K562 (cell line): ENCODE results near the gene LAMB4. TPM values are rescaled to one million over a fixed set of nuclear protein-coding genes. Genes with fewer than 3 reads are reported as not detected.
A peak's percentile ranks its signal among the peaks of the same experiment; 100 is the strongest.

Experiments used
- ATAC-seq: fragments of 200-7000 bp; cut with Tn5 transposase; 3 replicates; pipeline ENCODE4 v1.9.1; 2020; ENCODE audit warnings: moderate library complexity
- BruUV-seq: library from RNA; stranded (reverse); fragments of 400-500 nt; replicated peaks from 2 replicates; lab custom pipeline; 2021; lab: Mats Ljungman, UMichigan
- CTCF ChIA-PET: fragments of 300-600 bp; formaldehyde crosslinking; extraction: SDS; loops from one replicate; lab custom pipeline; 2021; ENCODE audit warnings: low intra/inter-chr PET ratio; lab: Yijun Ruan, JAX
- POLR2A ChIA-PET: fragments of 300-600, 350-650 bp; sonication (Branson Sonifier 250); formaldehyde crosslinking; extraction: SDS; loops from one replicate; lab custom pipeline; 2021; ENCODE audit warnings: antibody characterized with exemption, inconsistent platforms; lab: Yijun Ruan, JAX
- DNase-seq, 4 experiments: peaks; one replicate each; pipeline versions ENCODE4 v3.0.0 to v3.0.0-alpha.2; 2011 to 2018; ENCODE audit warnings: low spot score in 3 of 4, mixed read lengths in 3 of 4; ENCODE audit errors: extremely low read depth in 1 of 4
- FAIRE-seq: peaks from 2 replicates; lab custom pipeline; 2011; peaks lifted over from hg19 to GRCh38; lab: Jason Lieb, UNC
- H2AFZ ChIP-seq: 2 replicates; pipeline ENCODE4 v1.6.0; 2011; ENCODE audit warnings: low read depth, low read length, control low read depth, inconsistent platforms
- H3K27ac ChIP-seq: fragments of 200-600 bp; 3 replicates; pipeline ENCODE4 v1.8.0; 2011; ENCODE audit warnings: low read depth, mild to moderate bottlenecking, control low read depth, inconsistent platforms, low read length, moderate library complexity, mixed read lengths; ENCODE audit errors: extremely low read depth
- H3K27me3 ChIP-seq, 2 experiments: fragments of 300-600 bp in 1 of 2; 2 replicates in 1 of 2; 3 replicates in 1 of 2; pipeline versions ENCODE4 v1.6.0 to v1.8.0; 2011; ENCODE audit warnings: inconsistent platforms in 2 of 2, low read length in 2 of 2, mild to moderate bottlenecking in 1 of 2, mixed read lengths in 1 of 2, moderate library complexity in 1 of 2; ENCODE audit not compliant: control insufficient read depth in 2 of 2, insufficient read depth in 2 of 2
- H3K36me3 ChIP-seq: fragments of 300-600 bp; 3 replicates; pipeline ENCODE4 v1.8.0; 2011; ENCODE audit warnings: mild to moderate bottlenecking, low read length, inconsistent platforms; ENCODE audit not compliant: control insufficient read depth, insufficient read depth
- H3K4me1 ChIP-seq, 2 experiments: fragments of 200-600 bp in 1 of 2; replicated peaks in 1 of 2; 2 replicates in 1 of 2; 3 replicates in 1 of 2; pipeline versions ENCODE4 v1.5.1 to v1.8.0; 2011; ENCODE audit warnings: inconsistent platforms in 2 of 2, low read length in 2 of 2, mild to moderate bottlenecking in 1 of 2, mixed read lengths in 1 of 2, moderate library complexity in 1 of 2; ENCODE audit not compliant: control insufficient read depth in 2 of 2, insufficient read depth in 2 of 2
- H3K4me2 ChIP-seq: 2 replicates; pipeline ENCODE4 v1.6.1; 2011; ENCODE audit warnings: low read length, control low read depth, inconsistent platforms, mixed read lengths; ENCODE audit not compliant: insufficient read depth
- H3K4me3 ChIP-seq: fragments of 200-600 bp; sonication (generic), shearing (Covaris generic); 2 replicates; pipeline ENCODE4 v1.5.1; 2016; ENCODE audit warnings: control low read depth, inconsistent platforms
- H3K79me2 ChIP-seq: fragments of 200-600 bp; 3 replicates; pipeline ENCODE4 v1.8.0; 2011; ENCODE audit warnings: low read length, inconsistent platforms; ENCODE audit not compliant: control insufficient read depth, insufficient read depth
- H3K9ac ChIP-seq, 2 experiments: 2 replicates each; pipeline versions ENCODE4 v1.6.0 to v1.6.1; 2011; ENCODE audit warnings: low read depth in 2 of 2, low read length in 2 of 2, control low read depth in 1 of 2, inconsistent platforms in 1 of 2, mild to moderate bottlenecking in 1 of 2, mixed read lengths in 1 of 2; ENCODE audit not compliant: insufficient read depth in 1 of 2
- H3K9me1 ChIP-seq: one replicate; pipeline ENCODE4 v1.6.0; 2011; ENCODE audit warnings: inconsistent platforms, mild to moderate bottlenecking, low read length, moderate library complexity; ENCODE audit not compliant: control insufficient read depth, insufficient read depth
- H3K9me3 ChIP-seq: replicated peaks from 2 replicates; pipeline ENCODE4 v1.5.1; 2011; ENCODE audit warnings: low read depth, low read length, inconsistent platforms; ENCODE audit not compliant: control insufficient read depth, insufficient read depth
- H4K20me1 ChIP-seq: replicated peaks from 2 replicates; pipeline ENCODE4 v1.6.1; 2011; ENCODE audit warnings: low read length, inconsistent platforms, mixed read lengths; ENCODE audit not compliant: control insufficient read depth, insufficient read depth
- ARID1B ChIP-seq: fragments of 450-650 bp; IDR thresholded peaks from 2 replicates; pipeline ENCODE4 v1.6.1; 2016; ENCODE audit warnings: antibody characterized with exemption, mild to moderate bottlenecking, inconsistent platforms
- CBFA2T3 ChIP-seq: fragments of 450-650 bp; IDR thresholded peaks from 2 replicates; pipeline ENCODE4 v1.6.1; 2017
- DACH1 ChIP-seq: fragments of 450-650 bp; IDR thresholded peaks from 2 replicates; pipeline ENCODE4 v1.6.1; 2018; ENCODE audit not compliant: partially characterized antibody
- MAFF ChIP-seq: IDR thresholded peaks from 2 replicates; pipeline ENCODE4 v1.6.1; 2012; ENCODE audit warnings: low read length, improper control_type of control experiment
- POLR2G ChIP-seq: fragments of 200-400 bp; formaldehyde crosslinking; IDR thresholded peaks from 2 replicates; pipeline ENCODE4 v1.6.1; 2017; ENCODE audit warnings: low read depth, mild to moderate bottlenecking, antibody characterized with exemption, low read length, moderate library complexity
- TFAP4 ChIP-seq: sonication (generic); formaldehyde crosslinking; IDR thresholded peaks from 2 replicates; pipeline ENCODE4 v1.8.0; 2022; ENCODE audit warnings: missing genetic modification reagents, mild to moderate bottlenecking, moderate library complexity, borderline replicate concordance
- ZNF449 ChIP-seq: fragments of 250-450 bp; sonication (Bioruptor Pico); IDR thresholded peaks from 2 replicates; pipeline ENCODE4 v1.8.0; 2022; ENCODE audit warnings: moderate library complexity, mild to moderate bottlenecking, inconsistent platforms
- WGBS: fragments of 100-300 bp; shearing (Covaris generic); methylation state at CpG from one replicate; pipeline ENCODE4 v1.1.6; 2016; ENCODE audit warnings: low coverage, mixed read lengths; ENCODE audit not compliant: insufficient coverage; ENCODE audit errors: missing lambda C conversion rate; 5-methylcytosine and 5-hydroxymethylcytosine counted together
- in situ Hi-C: fragments of 300-500 bp; cut with MboI; formaldehyde crosslinking; loops from 4 replicates; pipeline ENCODE4 v1.15.0; 2018; ENCODE audit warnings: inconsistent platforms, mixed read lengths
- intact Hi-C: fragments of 100-400 bp; cut with micrococcal nuclease; formaldehyde crosslinking; loops from 2 replicates; pipeline ENCODE4 v1.14.2; 2022
- polyA plus RNA-seq, 8 experiments: library from polyadenylated mRNA; depleted of rRNA in 4 of 8; stranded (reverse) in 5 of 8; unstranded in 3 of 8; fragments of >200 nt; fragmentation: Nextera tagmentation in 2 of 8; fragmentation: Illumina TruSeq in 1 of 8; extraction: Ambion mirVana in 2 of 8; extraction: Trizol in 1 of 8; gene quantifications; 2 replicates each; pipeline versions ENCODE4 v1.2.1 to v1.2.3, GENCODE V29; 2011 to 2014; ENCODE audit warnings: inconsistent platforms in 1 of 8, missing spikeins in 1 of 8
- total RNA-seq, 7 experiments: library from RNA; depleted of rRNA in 6 of 7; stranded (reverse); fragments of >200 nt in 6 of 7; fragmentation: Illumina TruSeq in 2 of 7; extraction: Trizol in 2 of 7; gene quantifications; 2 replicates each; pipeline versions ENCODE4 v1.2.1 to v1.2.3, GENCODE V29; 2011 to 2021; ENCODE audit warnings: low replicate concordance in 1 of 7

LAMB4 gene
- total and polyA plus RNA-seq, 9 of the 15 experiments (the other 6 are each of a cell fraction or from before 2014, with no cell fraction given), result 0.06 to 0.13 (median 0.07) TPM; not detected in 6

GRCh38 chr7:108073305-108074070, 56.7 kb downstream of the LAMB4 start:
- POLR2A ChIA-PET, result interaction anchor here (1.2 kb wide), 1 partner anchor 15 kb away, joined by 3 read pairs; no protein-coding TSS in a partner anchor

More at GRCh38 chr7:108073305-108074070, 56.7 kb downstream of the LAMB4 start:
- Histone ChIP-seq H3K4me3 (no peak overlapping the region), H3K27me3 (no peaks in the 10 kb centered on the region), H2AFZ (no peak overlapping the region), H3K9me1 (no peaks in the 10 kb centered on the region), H3K79me2 (no peaks in the 10 kb centered on the region), H3K27ac (no peak overlapping the region), H3K9ac (peak overlapping the region in 1 of 2 experiments; percentile 28; a peak in 1 of 4 replicates), H4K20me1 (no peaks in the 10 kb centered on the region), H3K36me3 (no peaks in the 10 kb centered on the region), H3K4me1 (peaks cover 18 to 48% of the 10 kb centered on the region in 2 experiments), H3K4me2 (no peak overlapping the region), H3K9me3 (no peaks in the 10 kb centered on the region)
- no peak for DNase-seq
- no peak for ATAC-seq
- no peak for FAIRE-seq
- no TSS peak for BruUV-seq
- in situ Hi-C loops, result no loop called here
- WGBS, result 32% methylated on average over 3 of the region's 3 CpGs
- CTCF ChIA-PET, result no interaction called here
- intact Hi-C loops, result no loop called here
- peak; percentile 19 for TF ChIP-seq DACH1
- TF ChIP-seq TFAP4, result peak; percentile 63
- TF ChIP-seq ARID1B, result 0 out of 2 replicates have a peak, but pooled peaks have one; percentile 5
- TF ChIP-seq CBFA2T3, result 0 out of 2 replicates have a peak, but pooled peaks have one; percentile 2
- no peak for TF ChIP-seq POLR2G
- no peak for TF ChIP-seq MAFF
- no peak for TF ChIP-seq ZNF449
